PC-3 (cell line): ENCODE data around the gene DDX54. TPM values are rescaled to one million over a fixed set of nuclear protein-coding genes. Genes with fewer than 3 reads are reported as not detected.
A peak's percentile ranks its signal among the peaks of the same experiment; 100 is the strongest.

Experiments
- ATAC-seq: fragments of 200-7000 bp; cut with Tn5 transposase; 2 replicates; pipeline ENCODE4 v1.9.1; 2020; ENCODE audit warnings: mild to moderate bottlenecking, moderate library complexity
- BruUV-seq: library from RNA; stranded (reverse); fragments of 400-500 nt; replicated peaks from 2 replicates; lab custom pipeline; 2021; lab: Mats Ljungman, UMichigan
- CTCF ChIA-PET: fragments of 300-600 bp; sonication (Branson Sonifier 250); formaldehyde crosslinking; loops from one replicate; lab custom pipeline; 2022; ENCODE audit warnings: antibody characterized with exemption; lab: Charles Lee
- POLR2A ChIA-PET: fragments of 300-600 bp; sonication (Branson Sonifier 250); formaldehyde crosslinking; loops from one replicate; lab custom pipeline; 2022; ENCODE audit warnings: antibody characterized with exemption; ENCODE audit not compliant: unreplicated experiment; lab: Charles Lee
- DNase-seq: peaks from one replicate; pipeline ENCODE4 v3.0.0-alpha.2; 2015
- H2AFZ ChIP-seq: fragments of 300-600 bp; sonication (generic); 2 replicates; pipeline ENCODE4 v1.6.0; 2016; ENCODE audit warnings: antibody characterized with exemption, low read length
- H3F3A ChIP-seq: fragments of 300-600 bp; sonication (generic); one replicate; pipeline ENCODE4 v1.6.0; 2017; ENCODE audit warnings: antibody characterized with exemption, low read length, control low read depth, mild to moderate bottlenecking; ENCODE audit not compliant: unreplicated experiment
- H3K27ac ChIP-seq: fragments of 300-600 bp; sonication (generic); 2 replicates; pipeline ENCODE4 v1.5.1; 2016; ENCODE audit warnings: mild to moderate bottlenecking, low read length
- H3K27me3 ChIP-seq: fragments of 300-600 bp; sonication (generic); 2 replicates; pipeline ENCODE4 v1.6.1; 2016; ENCODE audit warnings: low read length, mixed read lengths
- H3K36me3 ChIP-seq: fragments of 300-600 bp; sonication (generic); 2 replicates; pipeline ENCODE4 v1.6.1; 2016; ENCODE audit warnings: low read depth, mixed run types, low read length, mixed read lengths
- H3K4me1 ChIP-seq: fragments of 300-600 bp; sonication (generic); 2 replicates; pipeline ENCODE4 v1.5.1; 2016; ENCODE audit warnings: low read length; ENCODE audit not compliant: insufficient read depth
- H3K4me2 ChIP-seq: fragments of 300-600 bp; sonication (generic); 2 replicates; pipeline ENCODE4 v1.6.0; 2016; ENCODE audit warnings: low read length
- H3K4me3 ChIP-seq: fragments of 300-600 bp; sonication (generic); 2 replicates; pipeline ENCODE4 v1.5.1; 2016; ENCODE audit warnings: mild to moderate bottlenecking, low read length, mixed read lengths
- H3K79me2 ChIP-seq: fragments of 300-600 bp; sonication (generic); 2 replicates; pipeline ENCODE4 v1.6.1; 2017; ENCODE audit warnings: low read length, mixed read lengths
- H3K9ac ChIP-seq: fragments of 300-600 bp; sonication (generic); 2 replicates; pipeline ENCODE4 v1.6.0; 2016; ENCODE audit warnings: mild to moderate bottlenecking, low read length
- H3K9me2 ChIP-seq: fragments of 300-600 bp; sonication (generic); replicated peaks from 2 replicates; pipeline ENCODE4 v1.6.1; 2016; ENCODE audit warnings: mixed run types, low read length, mixed read lengths
- H3K9me3 ChIP-seq: fragments of 300-600 bp; sonication (generic); 2 replicates; pipeline ENCODE4 v1.6.1; 2016; ENCODE audit warnings: low read length, mixed read lengths
- H4K20me1 ChIP-seq: fragments of 300-600 bp; sonication (generic); 2 replicates; pipeline ENCODE4 v1.6.1; 2016; ENCODE audit warnings: low read length, mixed read lengths
- CTCF ChIP-seq: fragments of 300-600 bp; sonication (generic); conservative IDR thresholded peaks from 2 replicates; pipeline ENCODE4 v1.5.1; 2017; ENCODE audit warnings: antibody characterized with exemption, low read depth, mild to moderate bottlenecking, low read length
- EZH2 ChIP-seq: fragments of 300-600 bp; sonication (generic); IDR thresholded peaks from one replicate; pipeline ENCODE4 v1.6.1; 2017; ENCODE audit warnings: antibody characterized with exemption, mild to moderate bottlenecking, low read length; ENCODE audit not compliant: unreplicated experiment
- EZH2phosphoT487 ChIP-seq: fragments of 300-600 bp; sonication (generic); IDR thresholded peaks from 2 replicates; pipeline ENCODE4 v1.6.1; 2018; ENCODE audit warnings: mild to moderate bottlenecking, antibody characterized with exemption, low read length, borderline replicate concordance
- intact Hi-C: fragments of 100-400 bp; cut with micrococcal nuclease; formaldehyde crosslinking; loops from 2 replicates; pipeline ENCODE4 v1.9.0; 2023
- total RNA-seq: library from RNA; depleted of rRNA; stranded (reverse); fragments of >200 nt; gene quantifications from 2 replicates; pipeline ENCODE4 v1.2.3, GENCODE V29; 2014

The DDX54 gene
- total RNA-seq, 1 experiment from 2014 or later, result 158 TPM

- intact Hi-C loops, result loop anchor here (10.0 kb wide), 1 partner anchor 58 kb away; no protein-coding TSS in a partner anchor
- peaks cover 7% of the 10 kb centered on the region; the same call in 1 of the 2 replicates for H3K4me1 ChIP-seq
- no peaks in the 10 kb centered on the region for H3K27me3 ChIP-seq
- no peaks in the 10 kb centered on the region for H3K9me2 ChIP-seq
- CTCF ChIA-PET, result interaction anchor here (1.2 to 2.3 kb wide), 3 partner anchors 22 to 159 kb away, joined by 3 to 23 read pairs (median 4); no protein-coding TSS in a partner anchor
- H3K27ac ChIP-seq, result no peak overlapping the region
- H3K79me2 ChIP-seq, result no peaks in the 10 kb centered on the region
- H3K36me3 ChIP-seq, result no peaks in the 10 kb centered on the region
- H2AFZ ChIP-seq, result peak overlapping the region; percentile 93
- no peak for TF ChIP-seq EZH2phosphoT487
- no peak for TF ChIP-seq CTCF
- no peak for TF ChIP-seq EZH2
- no peak overlapping the region for H3K9ac ChIP-seq
- no peaks in the 10 kb centered on the region for H3F3A ChIP-seq
- peak overlapping the region; percentile 93 for H3K4me2 ChIP-seq
- peak overlapping the region; percentile 68 for H3K4me3 ChIP-seq
- no peaks in the 10 kb centered on the region for H3K9me3 ChIP-seq
- POLR2A ChIA-PET, result no interaction called here
- no peak for DNase-seq
- H4K20me1 ChIP-seq, result no peaks in the 10 kb centered on the region
- BruUV-seq, result no TSS peak
- ATAC-seq, result no peak
Observed at GRCh38 chr12:113152196-113152834, 33.0 kb downstream of the DDX54 start.

GRCh38 chr12:113151655-113152054 is 33.6 kb downstream of the DDX54 start:
- H3K27me3 ChIP-seq, result no peaks in the 10 kb centered on the region

More at GRCh38 chr12:113151655-113152054, 33.6 kb downstream of the DDX54 start:
- no TSS peak for BruUV-seq
- Histone ChIP-seq H3K9me3 (no peaks in the 10 kb centered on the region), H4K20me1 (no peaks in the 10 kb centered on the region), H3K4me2 (no peak overlapping the region), H3K4me3 (no peak overlapping the region), H3K27ac (no peak overlapping the region), H3K9me2 (no peaks in the 10 kb centered on the region), H3K9ac (no peak overlapping the region), H2AFZ (no peak overlapping the region), H3F3A (no peaks in the 10 kb centered on the region), H3K79me2 (no peaks in the 10 kb centered on the region), H3K36me3 (no peaks in the 10 kb centered on the region), H3K4me1 (peaks cover 7% of the 10 kb centered on the region; the same call in 1 of the 2 replicates)
- CTCF ChIA-PET, result interaction anchor here (0.6 to 2.3 kb wide), 2 partner anchors 158 kb away, joined by 4 to 23 read pairs; no protein-coding TSS in a partner anchor
- ATAC-seq (no peak), DNase-seq (no peak)
- intact Hi-C loops, result loop anchor here (10.0 kb wide), 1 partner anchor 57 kb away; no protein-coding TSS in a partner anchor
- TF ChIP-seq EZH2phosphoT487 (no peak), CTCF (no peak), EZH2 (no peak)
- POLR2A ChIA-PET, result no interaction called here
